K562 (cell line): ENCODE measurements around the gene RNF151. TPM values are rescaled to one million over a fixed set of nuclear protein-coding genes. Genes with fewer than 3 reads are reported as not detected.

Experiments used
- ATAC-seq: fragments of 200-7000 bp; cut with Tn5 transposase; 3 replicates; pipeline ENCODE4 v1.9.1; 2020; ENCODE audit warnings: moderate library complexity
- BruUV-seq: library from RNA; stranded (reverse); fragments of 400-500 nt; replicated peaks from 2 replicates; lab custom pipeline; 2021; lab: Mats Ljungman, UMichigan
- CTCF ChIA-PET: fragments of 300-600 bp; formaldehyde crosslinking; extraction: SDS; loops from one replicate; lab custom pipeline; 2021; ENCODE audit warnings: low intra/inter-chr PET ratio; lab: Yijun Ruan, JAX
- POLR2A ChIA-PET: fragments of 300-600, 350-650 bp; sonication (Branson Sonifier 250); formaldehyde crosslinking; extraction: SDS; loops from one replicate; lab custom pipeline; 2021; ENCODE audit warnings: antibody characterized with exemption, inconsistent platforms; lab: Yijun Ruan, JAX
- DNase-seq, 4 experiments: peaks; one replicate each; pipeline versions ENCODE4 v3.0.0 to v3.0.0-alpha.2; 2011 to 2018; ENCODE audit warnings: low spot score in 3 of 4, mixed read lengths in 3 of 4; ENCODE audit errors: extremely low read depth in 1 of 4
- FAIRE-seq: peaks from 2 replicates; lab custom pipeline; 2011; peaks lifted over from hg19 to GRCh38; lab: Jason Lieb, UNC
- H2AFZ ChIP-seq: 2 replicates; pipeline ENCODE4 v1.6.0; 2011; ENCODE audit warnings: low read depth, low read length, control low read depth, inconsistent platforms
- H3K27ac ChIP-seq: fragments of 200-600 bp; 3 replicates; pipeline ENCODE4 v1.8.0; 2011; ENCODE audit warnings: low read depth, mild to moderate bottlenecking, control low read depth, inconsistent platforms, low read length, moderate library complexity, mixed read lengths; ENCODE audit errors: extremely low read depth
- H3K27me3 ChIP-seq, 2 experiments: fragments of 300-600 bp in 1 of 2; 2 replicates in 1 of 2; 3 replicates in 1 of 2; pipeline versions ENCODE4 v1.6.0 to v1.8.0; 2011; ENCODE audit warnings: inconsistent platforms in 2 of 2, low read length in 2 of 2, mild to moderate bottlenecking in 1 of 2, mixed read lengths in 1 of 2, moderate library complexity in 1 of 2; ENCODE audit not compliant: control insufficient read depth in 2 of 2, insufficient read depth in 2 of 2
- H3K36me3 ChIP-seq: fragments of 300-600 bp; 3 replicates; pipeline ENCODE4 v1.8.0; 2011; ENCODE audit warnings: mild to moderate bottlenecking, low read length, inconsistent platforms; ENCODE audit not compliant: control insufficient read depth, insufficient read depth
- H3K4me1 ChIP-seq, 2 experiments: fragments of 200-600 bp in 1 of 2; replicated peaks in 1 of 2; 2 replicates in 1 of 2; 3 replicates in 1 of 2; pipeline versions ENCODE4 v1.5.1 to v1.8.0; 2011; ENCODE audit warnings: inconsistent platforms in 2 of 2, low read length in 2 of 2, mild to moderate bottlenecking in 1 of 2, mixed read lengths in 1 of 2, moderate library complexity in 1 of 2; ENCODE audit not compliant: control insufficient read depth in 2 of 2, insufficient read depth in 2 of 2
- H3K4me2 ChIP-seq: 2 replicates; pipeline ENCODE4 v1.6.1; 2011; ENCODE audit warnings: low read length, control low read depth, inconsistent platforms, mixed read lengths; ENCODE audit not compliant: insufficient read depth
- H3K4me3 ChIP-seq: fragments of 200-600 bp; sonication (generic), shearing (Covaris generic); 2 replicates; pipeline ENCODE4 v1.5.1; 2016; ENCODE audit warnings: control low read depth, inconsistent platforms
- H3K79me2 ChIP-seq: fragments of 200-600 bp; 3 replicates; pipeline ENCODE4 v1.8.0; 2011; ENCODE audit warnings: low read length, inconsistent platforms; ENCODE audit not compliant: control insufficient read depth, insufficient read depth
- H3K9ac ChIP-seq, 2 experiments: 2 replicates each; pipeline versions ENCODE4 v1.6.0 to v1.6.1; 2011; ENCODE audit warnings: low read depth in 2 of 2, low read length in 2 of 2, control low read depth in 1 of 2, inconsistent platforms in 1 of 2, mild to moderate bottlenecking in 1 of 2, mixed read lengths in 1 of 2; ENCODE audit not compliant: insufficient read depth in 1 of 2
- H3K9me1 ChIP-seq: one replicate; pipeline ENCODE4 v1.6.0; 2011; ENCODE audit warnings: inconsistent platforms, mild to moderate bottlenecking, low read length, moderate library complexity; ENCODE audit not compliant: control insufficient read depth, insufficient read depth
- H3K9me3 ChIP-seq: replicated peaks from 2 replicates; pipeline ENCODE4 v1.5.1; 2011; ENCODE audit warnings: low read depth, low read length, inconsistent platforms; ENCODE audit not compliant: control insufficient read depth, insufficient read depth
- H4K20me1 ChIP-seq: replicated peaks from 2 replicates; pipeline ENCODE4 v1.6.1; 2011; ENCODE audit warnings: low read length, inconsistent platforms, mixed read lengths; ENCODE audit not compliant: control insufficient read depth, insufficient read depth
- CTBP1 ChIP-seq: fragments of 450-650 bp; IDR thresholded peaks from 2 replicates; pipeline ENCODE4 v1.6.1; 2016; ENCODE audit warnings: borderline replicate concordance
- MBD1 ChIP-seq: fragments of 250-450 bp; sonication (Bioruptor Pico); IDR thresholded peaks from 2 replicates; pipeline ENCODE4 v1.8.0; 2022; ENCODE audit warnings: inconsistent platforms
- MYC ChIP-seq, 2 experiments: fragments of 250-450 bp in 1 of 2; sonication (Bioruptor Pico) in 1 of 2; IDR thresholded peaks; 2 replicates each; pipeline versions ENCODE4 v1.5.1 to v1.6.1; 2012 to 2021; ENCODE audit warnings: low read depth in 2 of 2, borderline replicate concordance in 1 of 2, improper control_type of control experiment in 1 of 2, low read length in 1 of 2, mild to moderate bottlenecking in 1 of 2, moderate library complexity in 1 of 2
- RAD21 ChIP-seq, 2 experiments: fragments of 250-450 bp in 1 of 2; fragments of 450-650 bp in 1 of 2; sonication (Bioruptor Pico) in 1 of 2; formaldehyde crosslinking in 1 of 2; IDR thresholded peaks in 1 of 2; conservative IDR thresholded peaks in 1 of 2; 2 replicates each; pipeline versions ENCODE4 v1.4.0 to v1.8.0; 2020 to 2022; ENCODE audit warnings: mild to moderate bottlenecking in 2 of 2, moderate library complexity in 1 of 2
- RCOR1 ChIP-seq, 2 experiments: IDR thresholded peaks; 2 replicates each; pipeline ENCODE4 v1.6.1; 2012; ENCODE audit warnings: low read depth in 2 of 2, low read length in 2 of 2, borderline replicate concordance in 1 of 2, improper control_type of control experiment in 1 of 2
- SIN3B ChIP-seq: fragments of 450-650 bp; IDR thresholded peaks from 2 replicates; pipeline ENCODE4 v1.6.1; 2017; ENCODE audit warnings: low read depth, mild to moderate bottlenecking, moderate library complexity
- SP1 ChIP-seq: sonication (generic); formaldehyde crosslinking; IDR thresholded peaks from 2 replicates; pipeline ENCODE4 v1.8.1; 2022; ENCODE audit warnings: mild to moderate bottlenecking, missing genetic modification reagents
- ZKSCAN1 ChIP-seq: fragments of 150-350 bp; IDR thresholded peaks from 2 replicates; pipeline ENCODE4 v1.6.1; 2016; ENCODE audit warnings: low read depth, low read length
- ZNF217 ChIP-seq: sonication (generic); formaldehyde crosslinking; IDR thresholded peaks from 2 replicates; pipeline ENCODE4 v1.8.0; 2022; ENCODE audit warnings: mild to moderate bottlenecking, missing genetic modification reagents
- ZNF395 ChIP-seq: fragments of 200-800 bp; sonication (Bioruptor generic); IDR thresholded peaks from 2 replicates; pipeline ENCODE4 v1.6.1; 2017; ENCODE audit warnings: missing genetic modification characterization, missing compliant biosample characterization
- ZNF449 ChIP-seq: fragments of 250-450 bp; sonication (Bioruptor Pico); IDR thresholded peaks from 2 replicates; pipeline ENCODE4 v1.8.0; 2022; ENCODE audit warnings: moderate library complexity, mild to moderate bottlenecking, inconsistent platforms
- whole genome bisulfite sequencing: fragments of 100-300 bp; shearing (Covaris generic); methylation state at CpG from one replicate; pipeline ENCODE4 v1.1.6; 2016; ENCODE audit warnings: low coverage, mixed read lengths; ENCODE audit not compliant: insufficient coverage; ENCODE audit errors: missing lambda C conversion rate; 5-methylcytosine and 5-hydroxymethylcytosine counted together
- in situ Hi-C: fragments of 300-500 bp; cut with MboI; formaldehyde crosslinking; loops from 4 replicates; pipeline ENCODE4 v1.15.0; 2018; ENCODE audit warnings: inconsistent platforms, mixed read lengths
- intact Hi-C: fragments of 100-400 bp; cut with micrococcal nuclease; formaldehyde crosslinking; loops from 2 replicates; pipeline ENCODE4 v1.14.2; 2022
- polyA plus RNA-seq, 8 experiments: library from polyadenylated mRNA; depleted of rRNA in 4 of 8; stranded (reverse) in 5 of 8; unstranded in 3 of 8; fragments of >200 nt; fragmentation: Nextera tagmentation in 2 of 8; fragmentation: Illumina TruSeq in 1 of 8; extraction: Ambion mirVana in 2 of 8; extraction: Trizol in 1 of 8; gene quantifications; 2 replicates each; pipeline versions ENCODE4 v1.2.1 to v1.2.3, GENCODE V29; 2011 to 2014; ENCODE audit warnings: inconsistent platforms in 1 of 8, missing spikeins in 1 of 8
- total RNA-seq, 7 experiments: library from RNA; depleted of rRNA in 6 of 7; stranded (reverse); fragments of >200 nt in 6 of 7; fragmentation: Illumina TruSeq in 2 of 7; extraction: Trizol in 2 of 7; gene quantifications; 2 replicates each; pipeline versions ENCODE4 v1.2.1 to v1.2.3, GENCODE V29; 2011 to 2021; ENCODE audit warnings: low replicate concordance in 1 of 7
- TF ChIP-seq, protein P1 (sequence below), 3 experiments: IDR thresholded peaks in 2 of 3; conservative IDR thresholded peaks in 1 of 3; 2 replicates each; pipeline ENCODE4 v1.5.1; 2011 to 2012; ENCODE audit warnings: low read length in 3 of 3, mild to moderate bottlenecking in 3 of 3, control low read depth in 2 of 3, improper control_type of control experiment in 1 of 3, inconsistent platforms in 1 of 3, low read depth in 1 of 3, mixed read lengths in 1 of 3, moderate library complexity in 1 of 3; ENCODE audit not compliant: insufficient read depth in 2 of 3

The RNF151 gene
- total and polyA plus RNA-seq, 9 of the 15 experiments (the other 6 are each of a cell fraction or from before 2014, with no cell fraction given) = not detected

GRCh38 chr16:1983544-1984346 is 17.1 kb downstream of the RNF151 start, which contains the start of gene GFER:
Gene GFER (plus strand): TSS chr16:1984193. CDS start chr16:1984219, 26 bp downstream.
- Histone ChIP-seq H2AFZ (peak within 1 kb of the TSS; percentile 88), H3K9me1 (no peaks in the 10 kb centered on the region), H3K36me3 (peaks cover 30% of the 10 kb centered on the region; the same call in 1 of the 3 replicates), H3K4me2 (peak within 1 kb of the TSS; percentile 82), H3K4me3 (peak within 1 kb of the TSS; percentile 70), H4K20me1 (no peaks in the 10 kb centered on the region), H3K4me1 (peaks cover 6 to 72% of the 10 kb centered on the region in 2 experiments; a peak in 4 of 5 replicates), H3K27me3 (no peaks in the 10 kb centered on the region), H3K79me2 (peaks cover 16% of the 10 kb centered on the region), H3K9ac (peak within 1 kb of the TSS; percentile 67 to 98), H3K27ac (peak within 1 kb of the TSS; percentile 73), H3K9me3 (no peaks in the 10 kb centered on the region)
- in situ Hi-C loops (no loop called here), intact Hi-C loops (no loop called here)
- ChIA-PET CTCF (interaction anchor here (0.7 kb wide), 1 partner anchor 198 kb away, joined by 3 read pairs; no protein-coding TSS in a partner anchor), POLR2A (interaction anchor here (0.9 to 10.2 kb wide), 6 partner anchors 9 to 33 kb away, joined by 3 to 103 read pairs (median 4); partner anchors contain the start of genes RNF151, RPS2 and TBL3)
- ATAC-seq (peak; percentile 94), FAIRE-seq (peak; percentile 90), DNase-seq (peak; percentile 92 to 98 (median 94))
- under 1% methylated on average over 75 of the region's 109 CpGs for WGBS
- BruUV-seq = no TSS peak
- TF ChIP-seq ZKSCAN1 (0 out of 2 replicates have a peak, but pooled peaks have one; percentile 41), ZNF449 (CRISPR knock-in tag) (no peak), MBD1 (CRISPR knock-in tag) (no peak), RAD21 (CRISPR knock-in tag; conservative IDR thresholded peaks at IDR 0.05 in 1 of 2, IDR thresholded peaks at IDR 0.05 in 1 of 2) (peak; percentile 23 to 47; a peak in 2 of 4 replicates), SP1 (CRISPR knock-in tag) (peak; percentile 79; the same call in 1 of the 2 replicates), RCOR1 (IDR thresholded peaks at IDR 0.05; ENCODE audit: borderline replicate concordance in 1 of 2, low read depth in 2 of 2, low read length in 2 of 2) (peak in 1 of 2 experiments; percentile 3; a peak in 2 of 4 replicates), ZNF395 (CRISPR knock-in tag) (peak; percentile 93), CTBP1 (peak; percentile 99), MYC (IDR thresholded peaks at IDR 0.05; ENCODE audit: low read depth, low read length) (peak; percentile 86), MYC (CRISPR knock-in tag; IDR thresholded peaks at IDR 0.05; ENCODE audit: borderline replicate concordance, low read depth) (no peak), ZNF217 (CRISPR knock-in tag) (no peak), SIN3B (peak; percentile 97)
- TF ChIP-seq, protein P1, sequence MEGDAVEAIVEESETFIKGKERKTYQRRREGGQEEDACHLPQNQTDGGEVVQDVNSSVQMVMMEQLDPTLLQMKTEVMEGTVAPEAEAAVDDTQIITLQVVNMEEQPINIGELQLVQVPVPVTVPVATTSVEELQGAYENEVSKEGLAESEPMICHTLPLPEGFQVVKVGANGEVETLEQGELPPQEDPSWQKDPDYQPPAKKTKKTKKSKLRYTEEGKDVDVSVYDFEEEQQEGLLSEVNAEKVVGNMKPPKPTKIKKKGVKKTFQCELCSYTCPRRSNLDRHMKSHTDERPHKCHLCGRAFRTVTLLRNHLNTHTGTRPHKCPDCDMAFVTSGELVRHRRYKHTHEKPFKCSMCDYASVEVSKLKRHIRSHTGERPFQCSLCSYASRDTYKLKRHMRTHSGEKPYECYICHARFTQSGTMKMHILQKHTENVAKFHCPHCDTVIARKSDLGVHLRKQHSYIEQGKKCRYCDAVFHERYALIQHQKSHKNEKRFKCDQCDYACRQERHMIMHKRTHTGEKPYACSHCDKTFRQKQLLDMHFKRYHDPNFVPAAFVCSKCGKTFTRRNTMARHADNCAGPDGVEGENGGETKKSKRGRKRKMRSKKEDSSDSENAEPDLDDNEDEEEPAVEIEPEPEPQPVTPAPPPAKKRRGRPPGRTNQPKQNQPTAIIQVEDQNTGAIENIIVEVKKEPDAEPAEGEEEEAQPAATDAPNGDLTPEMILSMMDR (IDR thresholded peaks at IDR 0.05 in 2 of 3, conservative IDR thresholded peaks at IDR 0.05 in 1 of 3; ENCODE audit: insufficient read depth in 2 of 3, low read depth in 1 of 3, low read length in 3 of 3) = peak; percentile 46 to 80 (median 73)
